PC-9 (cell line): ENCODE results near the gene WFDC8.

Experiments used
- EZH2 ChIP-seq: fragments of 200-600 bp; sonication (generic); IDR thresholded peaks from 2 replicates; pipeline ENCODE4 v1.8.0; 2017; ENCODE audit warnings: antibody characterized with exemption, low read depth
- TF ChIP-seq, protein P1 (sequence below): fragments of 200-600 bp; sonication (generic); conservative IDR thresholded peaks from 2 replicates; pipeline ENCODE4 v1.6.1; 2017; ENCODE audit warnings: mixed run types, antibody characterized with exemption, mild to moderate bottlenecking, moderate library complexity

DNA sequence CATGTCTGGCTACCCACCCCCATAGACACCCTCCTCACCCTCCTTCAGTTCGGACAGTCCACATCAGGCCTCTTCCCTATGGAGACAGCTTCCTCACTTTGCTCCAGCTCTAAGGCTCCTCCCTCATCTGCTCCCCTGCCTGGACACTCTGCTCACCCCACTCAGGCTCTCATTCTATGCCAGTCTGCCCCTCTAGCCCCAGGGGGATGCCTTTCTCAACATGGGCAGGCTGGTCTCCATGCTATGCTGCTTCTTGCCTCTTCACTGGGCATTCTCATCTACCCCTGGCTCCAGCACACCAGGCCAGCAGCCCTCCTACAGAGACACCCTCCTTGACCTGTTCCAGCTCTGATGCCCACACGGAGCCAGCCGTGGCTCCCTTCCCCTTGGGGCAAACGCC, at the start of gene WFDC8:
- TF ChIP-seq, protein P1, sequence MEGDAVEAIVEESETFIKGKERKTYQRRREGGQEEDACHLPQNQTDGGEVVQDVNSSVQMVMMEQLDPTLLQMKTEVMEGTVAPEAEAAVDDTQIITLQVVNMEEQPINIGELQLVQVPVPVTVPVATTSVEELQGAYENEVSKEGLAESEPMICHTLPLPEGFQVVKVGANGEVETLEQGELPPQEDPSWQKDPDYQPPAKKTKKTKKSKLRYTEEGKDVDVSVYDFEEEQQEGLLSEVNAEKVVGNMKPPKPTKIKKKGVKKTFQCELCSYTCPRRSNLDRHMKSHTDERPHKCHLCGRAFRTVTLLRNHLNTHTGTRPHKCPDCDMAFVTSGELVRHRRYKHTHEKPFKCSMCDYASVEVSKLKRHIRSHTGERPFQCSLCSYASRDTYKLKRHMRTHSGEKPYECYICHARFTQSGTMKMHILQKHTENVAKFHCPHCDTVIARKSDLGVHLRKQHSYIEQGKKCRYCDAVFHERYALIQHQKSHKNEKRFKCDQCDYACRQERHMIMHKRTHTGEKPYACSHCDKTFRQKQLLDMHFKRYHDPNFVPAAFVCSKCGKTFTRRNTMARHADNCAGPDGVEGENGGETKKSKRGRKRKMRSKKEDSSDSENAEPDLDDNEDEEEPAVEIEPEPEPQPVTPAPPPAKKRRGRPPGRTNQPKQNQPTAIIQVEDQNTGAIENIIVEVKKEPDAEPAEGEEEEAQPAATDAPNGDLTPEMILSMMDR, result no peak
- TF ChIP-seq EZH2, result no peak
